ENCODE measurements around the gene ACER3. TPM values are rescaled to one million over a fixed set of nuclear protein-coding genes. Genes with fewer than 3 reads are reported as not detected.

Gene ACER3
- 17.0 to 21.4 TPM (median 19.9 TPM) in 5 replicates for total RNA-seq (2022; extraction: Qiagen RNA extraction; ENCODE audit: low read depth)

DNA sequence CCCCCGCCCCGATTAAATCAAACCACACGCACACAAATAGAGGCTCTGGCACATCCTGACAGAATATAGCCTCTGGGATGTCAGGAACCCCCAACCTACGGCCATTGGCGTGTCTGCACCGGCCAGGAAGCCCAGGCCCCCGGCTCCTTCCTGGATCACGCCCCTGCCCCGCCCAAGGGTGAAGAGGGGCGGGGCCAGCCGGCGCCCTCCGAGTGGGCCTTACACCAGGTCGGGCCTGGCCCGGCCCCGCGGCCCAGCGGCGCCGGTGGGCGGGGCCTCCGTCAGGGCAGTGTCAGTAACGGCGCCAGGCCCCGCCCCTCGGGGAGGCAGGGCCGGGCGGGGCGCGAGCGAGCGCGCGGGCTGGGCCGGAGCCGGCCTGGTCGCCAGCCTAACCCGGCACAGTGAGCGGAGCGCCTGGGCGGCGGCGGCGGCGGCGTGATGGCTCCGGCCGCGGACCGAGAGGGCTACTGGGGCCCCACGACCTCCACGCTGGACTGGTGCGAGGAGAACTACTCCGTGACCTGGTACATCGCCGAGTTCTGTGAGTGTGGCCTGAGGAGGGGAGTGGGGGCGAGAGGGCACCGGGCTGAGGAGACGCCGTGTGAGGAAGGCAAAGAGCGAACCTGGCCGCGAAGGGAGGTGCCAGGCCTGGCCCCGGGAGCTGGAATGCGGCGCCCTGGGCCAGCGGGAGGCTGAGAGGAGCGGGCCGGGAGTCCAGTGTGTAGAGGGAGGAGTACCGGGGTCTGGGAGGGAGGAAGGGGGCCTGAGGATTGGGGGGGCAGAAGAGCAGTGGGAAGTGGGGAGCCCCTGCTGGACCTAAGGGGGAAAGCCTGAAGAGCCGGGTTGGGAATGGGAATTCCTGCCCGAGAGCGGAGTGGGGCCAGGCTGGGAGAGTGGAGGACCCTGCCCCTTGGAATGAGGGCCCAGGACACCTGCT, at the start of gene ACER3:
Gene ACER3, plus strand, starts transcription at position 380 of the 937 bp plus-strand sequence. Its CDS starts 59 bp downstream, at position 439.

DNA sequence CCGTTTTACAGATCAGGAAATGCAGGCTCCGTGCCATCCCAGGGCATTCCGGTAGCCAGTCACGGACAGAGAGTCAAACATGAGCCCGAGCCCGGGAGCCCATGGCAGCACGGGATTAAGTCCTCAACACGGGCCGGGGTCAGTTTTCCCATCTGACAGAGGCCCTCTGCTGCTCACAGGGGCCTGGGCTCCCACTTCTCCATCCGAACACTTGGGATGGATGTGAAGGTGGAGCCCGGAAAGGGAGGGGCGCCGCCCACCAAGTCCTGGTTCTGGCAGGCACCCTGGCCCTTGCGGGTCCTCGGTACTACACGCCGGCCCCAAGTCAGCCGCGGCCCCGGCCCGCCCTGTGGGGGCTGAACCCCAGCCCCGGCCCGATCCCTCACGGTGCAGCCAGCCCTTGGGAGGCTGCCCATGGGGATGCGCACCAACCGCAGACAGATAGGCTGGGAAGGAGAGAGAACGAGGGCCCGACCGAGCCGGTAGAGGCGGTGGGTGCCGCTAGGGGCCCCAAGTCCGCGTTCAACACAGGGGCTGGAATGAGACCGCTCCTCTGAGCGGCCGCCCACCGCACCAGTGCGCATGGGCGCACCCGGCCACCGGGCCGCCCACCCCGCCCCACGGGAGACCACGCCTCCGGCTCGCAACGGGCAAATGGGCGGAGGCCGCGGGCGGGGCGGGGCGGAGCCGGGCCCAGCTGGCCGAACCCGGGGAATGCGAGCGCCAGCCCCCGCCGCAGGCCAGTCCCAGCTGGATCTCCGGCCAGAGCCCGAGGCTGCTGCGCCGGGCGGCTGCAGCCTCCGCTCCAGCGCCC, 205.7 kb downstream of the ACER3 start, which contains the start of gene CAPN5:
Gene CAPN5, plus strand, starts transcription at position 743 of the 814 bp plus-strand sequence. CDS start 17,916 bp downstream, outside the sequence.

Other genes with a start within 250 kb of the ACER3 start
- gene LRRC32, start 190.2 kb upstream of the ACER3 start, total RNA-seq (2022; extraction: Qiagen RNA extraction; ENCODE audit: low read depth): 0.13 to 0.29 TPM (median 0.16 TPM) in 5 replicates
- gene TSKU, start 77.6 kb upstream of the ACER3 start, total RNA-seq (2022; extraction: Qiagen RNA extraction; ENCODE audit: low read depth): 156 to 215 TPM (median 192 TPM) in 5 replicates
- 0.06 to 0.17 TPM (median 0.10 TPM) in 5 replicates for gene B3GNT6, start 173.5 kb downstream of the ACER3 start, total RNA-seq (2022; extraction: Qiagen RNA extraction; ENCODE audit: low read depth)
- gene CAPN5, start 206.1 kb downstream of the ACER3 start, total RNA-seq (2022; extraction: Qiagen RNA extraction; ENCODE audit: low read depth): 7.1 to 10.3 TPM (median 8.5 TPM) in 5 replicates
- gene OMP, start 241.9 kb downstream of the ACER3 start, total RNA-seq (2022; extraction: Qiagen RNA extraction; ENCODE audit: low read depth): 0.67 TPM in 1 of 5 replicates, not detected in the others